Measurements from ENCODE around the gene HPCAL4. TPM values are rescaled to one million over a fixed set of nuclear protein-coding genes. Genes with fewer than 3 reads are reported as not detected.

The HPCAL4 gene
- total RNA-seq, 1 donor from 2014 or later, result 0.13 TPM

- peaks cover 100% of the 10 kb centered on the region for H3K27me3 ChIP-seq
- H3K4me3 ChIP-seq, result no peak overlapping the region
- H3K27ac ChIP-seq, result no peak overlapping the region
- no peaks in the 10 kb centered on the region for H4K20me1 ChIP-seq (ENCODE audit: low read depth)
- no peaks in the 10 kb centered on the region for H3K9me3 ChIP-seq (ENCODE audit: low read depth)
- Mint-ChIP-seq H3K36me3 (no peaks in the 10 kb centered on the region), H3K4me3 (no peak overlapping the region), H3K4me1 (peaks cover 23% of the 10 kb centered on the region), H3K9me3 (no peaks in the 10 kb centered on the region), H3K27me3 (ENCODE audit: insufficient read depth, low read depth) (peaks cover 27% of the 10 kb centered on the region), H3K27ac (no peak overlapping the region)
- no peak overlapping the region for H3K4me2 ChIP-seq
- H3K4me1 ChIP-seq, result peaks cover 14% of the 10 kb centered on the region
- H3F3A ChIP-seq (ENCODE audit: low read depth), result peaks cover 6% of the 10 kb centered on the region
- no peak overlapping the region for H3K9ac ChIP-seq
- no peak overlapping the region for H2AFZ ChIP-seq (replicated peaks)
- no peaks in the 10 kb centered on the region for H3K79me2 ChIP-seq (ENCODE audit: low read depth)
- H3K36me3 ChIP-seq, result no peaks in the 10 kb centered on the region
- no peak for TF ChIP-seq CTCF (IDR thresholded peaks at IDR 0.05)
- TF ChIP-seq EZH2phosphoT487 (IDR thresholded peaks at IDR 0.05), result no peak
- TF ChIP-seq EZH2 (IDR thresholded peaks at IDR 0.05), result no peak
- no peak for DNase-seq (ENCODE audit: low spot score)
Measured at GRCh38 chr1:39698568-39698967, 7.3 kb upstream of the HPCAL4 start.

GRCh38 chr1:39696448-39696847 is 5.2 kb upstream of the HPCAL4 start:
- Histone ChIP-seq H3K4me3 (no peak overlapping the region), H3K27ac (no peak overlapping the region), H4K20me1 (ENCODE audit: low read depth) (peaks cover 17% of the 10 kb centered on the region), H3K4me2 (no peak overlapping the region), H3K9me3 (ENCODE audit: low read depth) (no peaks in the 10 kb centered on the region), H2AFZ (replicated peaks) (no peak overlapping the region), H3K9ac (no peak overlapping the region), H3K4me1 (peaks cover 8% of the 10 kb centered on the region), H3K27me3 (peaks cover 100% of the 10 kb centered on the region), H3F3A (ENCODE audit: low read depth) (peaks cover 3% of the 10 kb centered on the region), H3K79me2 (ENCODE audit: low read depth) (no peaks in the 10 kb centered on the region), H3K36me3 (no peaks in the 10 kb centered on the region)
- Mint-ChIP-seq H3K27ac (no peak overlapping the region), H3K9me3 (no peaks in the 10 kb centered on the region), H3K4me1 (peaks cover 14% of the 10 kb centered on the region), H3K27me3 (ENCODE audit: insufficient read depth, low read depth) (peaks cover 37% of the 10 kb centered on the region), H3K36me3 (no peaks in the 10 kb centered on the region), H3K4me3 (no peak overlapping the region)
- DNase-seq (ENCODE audit: low spot score), result no peak
- TF ChIP-seq EZH2 (IDR thresholded peaks at IDR 0.05) (no peak), EZH2phosphoT487 (IDR thresholded peaks at IDR 0.05) (no peak), CTCF (IDR thresholded peaks at IDR 0.05) (no peak)

DNA sequence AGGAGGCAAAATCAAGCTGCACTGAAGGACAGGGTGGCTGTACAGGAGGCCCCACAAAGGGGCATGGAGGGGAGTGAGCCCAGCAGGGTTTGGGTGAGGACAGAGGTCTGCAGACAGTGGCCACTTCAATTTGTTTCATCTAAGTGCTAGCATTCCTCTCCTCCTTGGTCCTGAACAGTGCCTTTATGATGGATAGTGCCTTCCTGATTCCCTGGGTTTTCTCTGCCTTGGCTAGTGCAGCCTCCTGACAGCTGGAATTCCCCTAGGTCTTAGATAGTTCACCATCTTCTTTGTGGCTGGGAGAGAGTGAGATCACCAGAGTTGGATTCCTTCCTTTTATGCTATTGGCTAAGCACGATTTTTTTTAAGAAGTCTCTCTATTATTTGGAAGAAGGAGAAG is 3.8 kb upstream of the HPCAL4 start:
- no peak overlapping the region for H2AFZ ChIP-seq (replicated peaks)
- H3K9ac ChIP-seq, result no peak overlapping the region
- no peak overlapping the region for H3K4me2 ChIP-seq
- Mint-ChIP-seq H3K4me3 (no peak overlapping the region), H3K4me1 (peaks cover 13% of the 10 kb centered on the region), H3K36me3 (no peaks in the 10 kb centered on the region), H3K27ac (no peak overlapping the region), H3K9me3 (no peaks in the 10 kb centered on the region), H3K27me3 (ENCODE audit: insufficient read depth, low read depth) (peaks cover 38% of the 10 kb centered on the region)
- H4K20me1 ChIP-seq (ENCODE audit: low read depth), result peaks cover 27% of the 10 kb centered on the region
- peaks cover 7% of the 10 kb centered on the region for H3K4me1 ChIP-seq
- no peak overlapping the region for H3K4me3 ChIP-seq
- no peaks in the 10 kb centered on the region for H3K9me3 ChIP-seq (ENCODE audit: low read depth)
- no peaks in the 10 kb centered on the region for H3K79me2 ChIP-seq (ENCODE audit: low read depth)
- no peaks in the 10 kb centered on the region for H3F3A ChIP-seq (ENCODE audit: low read depth)
- no peak for DNase-seq (ENCODE audit: low spot score)
- TF ChIP-seq CTCF (IDR thresholded peaks at IDR 0.05) (no peak), EZH2phosphoT487 (IDR thresholded peaks at IDR 0.05) (no peak), EZH2 (IDR thresholded peaks at IDR 0.05) (no peak)
- peaks cover 100% of the 10 kb centered on the region for H3K27me3 ChIP-seq
- H3K27ac ChIP-seq, result no peak overlapping the region
- no peaks in the 10 kb centered on the region for H3K36me3 ChIP-seq

All from neural progenitor cell (in vitro differentiated cells).